Measurements from ENCODE around the gene CYP3A5. TPM values are rescaled to one million over a fixed set of nuclear protein-coding genes. Genes with fewer than 3 reads are reported as not detected.
"Not testable (repeated sequence)": the region's sequence is repeated elsewhere in the genome, so short reads cannot be mapped to it uniquely, and the experiment has no call there.

CYP3A5 gene
- total RNA-seq, 2 experiments from 2014 or later = not detected

DNA sequence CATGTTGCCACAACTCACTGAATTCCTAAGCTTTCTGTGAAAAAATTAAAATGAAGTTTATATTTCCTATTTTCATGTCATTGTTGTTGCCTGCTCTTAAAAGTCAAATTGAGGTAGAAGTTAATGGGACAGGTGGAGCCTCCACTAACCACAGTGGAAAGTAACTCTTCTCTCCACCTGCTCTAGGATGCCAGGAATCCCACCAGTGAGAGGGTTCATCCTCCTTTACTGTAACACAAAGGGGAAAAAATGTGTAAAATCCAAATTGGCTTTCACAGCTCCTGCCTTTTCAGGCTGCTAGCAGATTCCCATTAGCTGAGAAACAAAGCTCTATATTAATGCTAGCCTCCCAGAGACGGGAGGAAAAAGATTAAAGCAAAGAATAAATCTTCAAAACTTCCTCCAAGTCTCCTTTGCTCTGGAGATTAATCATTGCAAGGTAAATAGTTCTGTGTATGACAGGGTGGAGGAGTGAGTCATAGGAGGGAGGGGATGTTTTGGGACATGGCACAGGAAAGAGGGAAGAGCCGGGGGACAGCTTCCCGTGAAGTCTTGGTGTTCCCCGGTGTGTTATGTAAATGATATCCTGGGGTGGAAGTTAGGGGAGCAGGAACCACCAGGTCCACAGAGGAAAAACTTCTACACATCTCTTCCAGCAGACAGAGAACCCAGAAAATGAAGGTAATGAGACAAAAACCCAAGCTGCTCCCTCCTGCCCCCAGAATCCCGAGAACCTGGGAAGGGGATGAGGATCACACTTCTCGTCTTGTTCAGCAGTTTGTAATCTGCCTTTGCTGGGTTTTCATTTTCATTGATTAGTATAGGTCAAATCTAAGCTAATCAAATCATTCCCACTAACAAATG lies 19.3 kb upstream of the CYP3A5 start:
- POLR2A ChIA-PET; H3K4me1 Mint-ChIP-seq (ENCODE audit: low read depth): not testable (repeated sequence)

DNA sequence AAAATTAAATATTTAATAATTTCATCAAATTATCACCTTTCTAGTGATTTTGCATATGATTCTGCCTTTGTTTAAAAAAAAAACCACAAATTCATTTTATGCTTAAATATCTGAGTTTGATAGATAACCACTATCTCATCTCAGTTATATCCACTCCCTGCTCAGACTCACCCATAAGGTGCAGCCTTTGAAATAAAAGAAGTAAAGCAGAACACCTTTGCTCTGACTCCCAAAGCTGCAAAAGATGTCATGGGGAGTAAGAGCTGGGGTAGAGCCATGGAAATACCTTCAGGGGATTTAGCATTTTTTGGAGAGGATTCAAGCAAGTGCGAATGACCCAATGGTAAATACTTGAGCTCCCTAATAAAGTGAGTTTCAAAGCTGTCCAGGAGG lies 15.1 kb upstream of the CYP3A5 start:
- ChIA-PET CTCF (no interaction called here), POLR2A (no interaction called here)
- no peak for ATAC-seq
- Mint-ChIP-seq H3K27me3 (ENCODE audit: low read depth) (no peaks in the 10 kb centered on the region), H3K36me3 (ENCODE audit: low read depth) (peaks cover 2% of the 10 kb centered on the region), H3K9me3 (ENCODE audit: insufficient read depth) (no peaks in the 10 kb centered on the region), H3K4me1 (ENCODE audit: low read depth) (no peaks in the 10 kb centered on the region), H3K4me3 (no peak overlapping the region), H3K27ac (no peak overlapping the region)
- no peak for DNase-seq

More for the DNA sequence above, 19.3 kb upstream of the CYP3A5 start:
- ATAC-seq; H3K4me3 Mint-ChIP-seq; H3K9me3 Mint-ChIP-seq (ENCODE audit: insufficient read depth); CTCF ChIA-PET; H3K27ac Mint-ChIP-seq; H3K36me3 Mint-ChIP-seq (ENCODE audit: low read depth); DNase-seq; H3K27me3 Mint-ChIP-seq (ENCODE audit: low read depth): not testable (repeated sequence)

DNA sequence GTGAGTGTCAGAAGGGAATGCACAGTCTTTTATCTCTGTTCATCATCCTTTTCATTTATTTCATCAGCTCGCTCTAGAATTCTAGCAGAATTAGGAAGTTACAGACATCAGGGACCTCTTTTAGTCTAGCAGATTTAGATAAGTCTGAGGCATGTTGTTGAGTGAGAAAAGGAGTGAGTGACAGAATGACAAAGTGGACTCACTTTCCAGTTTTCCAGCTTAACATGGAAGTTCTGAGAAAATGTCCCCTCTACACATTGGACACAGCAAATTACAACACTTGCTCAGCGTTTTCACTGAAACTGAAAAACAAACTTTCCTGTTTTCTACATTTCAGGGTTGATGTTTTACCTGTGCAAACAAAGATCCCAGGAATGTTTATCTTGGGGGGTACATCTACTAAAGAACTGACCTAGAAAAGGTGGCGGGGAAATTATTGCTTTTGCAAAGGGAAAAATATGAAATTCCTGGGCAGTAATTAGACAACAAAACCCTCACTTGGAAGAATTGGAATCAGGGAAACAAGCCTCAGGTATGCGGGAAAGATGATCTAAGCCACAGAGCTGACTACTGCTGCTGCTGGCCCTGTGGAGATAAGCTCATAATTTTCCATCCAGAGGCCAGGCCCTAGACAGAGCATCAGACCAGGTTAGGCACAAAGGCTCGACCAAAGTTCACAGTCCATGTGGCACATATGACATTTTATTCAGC lies 14.6 kb upstream of the CYP3A5 start:
- no peak overlapping the region for H3K4me3 Mint-ChIP-seq
- H3K4me1 Mint-ChIP-seq (ENCODE audit: low read depth) = no peaks in the 10 kb centered on the region
- POLR2A ChIA-PET = no interaction called here
- peaks cover 2% of the 10 kb centered on the region for H3K36me3 Mint-ChIP-seq (ENCODE audit: low read depth)
- H3K27ac Mint-ChIP-seq = no peak overlapping the region
- ATAC-seq = no peak
- H3K27me3 Mint-ChIP-seq (ENCODE audit: low read depth) = no peaks in the 10 kb centered on the region
- CTCF ChIA-PET = interaction anchor here (1.5 kb wide), 1 partner anchor 11 kb away, joined by 3 read pairs; no protein-coding TSS in a partner anchor
- DNase-seq = no peak
- H3K9me3 Mint-ChIP-seq (ENCODE audit: insufficient read depth) = no peaks in the 10 kb centered on the region

DNA sequence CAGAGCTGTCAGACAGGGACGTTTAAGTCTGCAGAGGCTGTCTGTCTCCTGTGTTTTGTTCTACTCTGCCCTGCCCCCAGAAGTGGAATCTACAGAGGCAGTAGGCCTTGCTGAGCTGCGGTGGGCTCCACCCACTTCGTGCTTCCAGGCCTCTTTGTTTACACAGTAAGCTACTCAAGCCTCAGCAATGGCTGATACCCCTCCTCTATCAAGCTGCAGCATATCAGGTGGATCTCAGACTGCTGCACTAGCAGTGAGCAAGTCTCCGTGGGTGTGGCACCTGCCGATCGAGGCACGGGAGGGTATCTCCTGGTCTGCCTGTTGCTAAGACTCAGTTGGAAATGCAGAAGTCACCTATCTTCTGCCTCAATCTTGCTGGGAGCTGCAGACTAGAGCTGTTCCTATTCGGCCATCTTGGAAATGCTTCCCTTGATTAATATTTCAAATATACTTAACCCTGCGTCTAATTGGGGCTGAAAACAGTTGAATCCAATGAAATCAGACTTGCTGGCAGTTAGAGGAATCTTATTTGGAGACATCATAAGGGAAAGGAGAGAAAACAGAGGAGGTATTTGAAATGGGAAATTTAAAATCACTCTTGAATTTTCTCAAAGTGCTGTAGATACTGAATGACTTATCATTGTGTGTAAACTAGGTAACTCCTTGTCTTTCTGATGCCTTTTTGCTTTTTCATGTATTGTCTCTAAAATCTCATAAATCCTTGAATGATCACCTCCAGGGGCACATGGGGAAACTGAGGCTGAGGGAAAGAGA lies 13.8 kb upstream of the CYP3A5 start:
- Mint-ChIP-seq H3K36me3 (ENCODE audit: low read depth) (peaks cover 2% of the 10 kb centered on the region), H3K9me3 (ENCODE audit: insufficient read depth) (no peaks in the 10 kb centered on the region), H3K27ac (no peak overlapping the region), H3K4me1 (ENCODE audit: low read depth) (no peaks in the 10 kb centered on the region), H3K4me3 (no peak overlapping the region), H3K27me3 (ENCODE audit: low read depth) (no peaks in the 10 kb centered on the region)
- DNase-seq = no peak
- ChIA-PET CTCF (interaction anchor here (1.5 kb wide), 1 partner anchor 12 kb away, joined by 3 read pairs; no protein-coding TSS in a partner anchor), POLR2A (no interaction called here)
- no peak for ATAC-seq

DNA sequence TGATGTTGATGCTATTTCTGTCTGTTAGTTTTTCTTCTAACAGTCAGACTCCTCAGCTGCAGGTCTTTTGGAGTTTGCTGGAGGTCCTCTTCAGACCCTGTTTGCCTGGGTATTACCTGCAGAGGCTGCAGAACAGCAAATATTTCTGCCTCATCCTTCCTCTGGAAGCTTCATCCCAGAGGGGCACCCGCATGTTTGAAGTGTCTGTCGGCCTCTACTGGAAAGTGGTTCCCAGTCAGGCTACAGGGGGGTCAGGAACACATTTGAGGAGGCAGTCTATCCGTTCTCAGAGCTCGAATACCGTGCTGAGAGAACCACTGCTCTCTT lies 13.3 kb upstream of the CYP3A5 start:
- H3K27ac Mint-ChIP-seq = no peak overlapping the region
- CTCF ChIA-PET = interaction anchor here (1.5 kb wide), 1 partner anchor 12 kb away, joined by 3 read pairs; no protein-coding TSS in a partner anchor
- H3K36me3 Mint-ChIP-seq (ENCODE audit: low read depth) = peaks cover 2% of the 10 kb centered on the region
- ATAC-seq (no peak), DNase-seq (no peak)
- no peaks in the 10 kb centered on the region for H3K9me3 Mint-ChIP-seq (ENCODE audit: insufficient read depth)
- POLR2A ChIA-PET = no interaction called here
- H3K27me3 Mint-ChIP-seq (ENCODE audit: low read depth) = peaks cover 1% of the 10 kb centered on the region
- no peaks in the 10 kb centered on the region for H3K4me1 Mint-ChIP-seq (ENCODE audit: low read depth)
- H3K4me3 Mint-ChIP-seq = no peak overlapping the region

DNA sequence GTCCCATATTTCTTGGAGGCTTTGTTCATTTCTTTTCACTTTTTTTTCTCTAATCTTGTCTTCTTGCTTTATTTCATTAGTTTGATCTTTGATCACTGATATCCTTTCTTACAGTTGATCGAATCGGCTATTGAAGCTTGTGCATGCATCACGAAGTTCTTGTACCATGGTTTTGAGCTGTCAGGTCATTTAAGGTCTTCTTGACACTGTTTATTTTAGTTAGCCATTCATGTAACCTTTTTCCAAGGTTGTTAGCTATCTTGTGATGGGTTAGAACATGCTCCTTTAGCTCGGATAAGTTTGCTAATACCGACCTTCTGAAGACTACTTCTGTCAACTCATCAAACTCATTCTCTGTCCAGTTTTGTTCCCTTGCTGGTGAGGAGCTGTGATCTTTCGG lies 12.8 kb upstream of the CYP3A5 start:
- H3K27me3 Mint-ChIP-seq (ENCODE audit: low read depth); H3K9me3 Mint-ChIP-seq (ENCODE audit: insufficient read depth); CTCF ChIA-PET; ATAC-seq; H3K4me3 Mint-ChIP-seq; H3K27ac Mint-ChIP-seq; H3K36me3 Mint-ChIP-seq (ENCODE audit: low read depth); POLR2A ChIA-PET; DNase-seq; H3K4me1 Mint-ChIP-seq (ENCODE audit: low read depth): not testable (repeated sequence)

DNA sequence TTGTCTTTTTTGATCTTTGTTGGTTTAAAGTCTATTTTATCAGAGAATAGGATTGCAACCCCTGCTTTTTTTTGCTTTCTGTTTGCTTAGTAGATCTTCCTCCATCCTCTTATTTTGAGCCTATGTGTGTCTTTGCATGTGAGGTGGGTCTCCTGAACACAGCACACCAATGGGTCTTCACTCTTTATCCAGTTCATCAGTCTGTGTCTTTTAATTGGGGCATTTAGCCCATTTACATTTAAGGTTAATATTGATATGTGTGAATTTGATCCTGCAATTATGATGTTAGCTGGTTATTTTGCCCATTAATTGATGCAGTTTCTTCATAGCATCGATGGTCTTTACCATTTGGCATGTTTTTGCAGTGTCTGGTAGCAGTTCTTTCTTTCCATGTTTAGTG lies 11.9 kb upstream of the CYP3A5 start:
- CTCF ChIA-PET; H3K4me3 Mint-ChIP-seq; H3K9me3 Mint-ChIP-seq (ENCODE audit: insufficient read depth); H3K27me3 Mint-ChIP-seq (ENCODE audit: low read depth); H3K4me1 Mint-ChIP-seq (ENCODE audit: low read depth); ATAC-seq; POLR2A ChIA-PET; H3K36me3 Mint-ChIP-seq (ENCODE audit: low read depth); H3K27ac Mint-ChIP-seq; DNase-seq: not testable (repeated sequence)

DNA sequence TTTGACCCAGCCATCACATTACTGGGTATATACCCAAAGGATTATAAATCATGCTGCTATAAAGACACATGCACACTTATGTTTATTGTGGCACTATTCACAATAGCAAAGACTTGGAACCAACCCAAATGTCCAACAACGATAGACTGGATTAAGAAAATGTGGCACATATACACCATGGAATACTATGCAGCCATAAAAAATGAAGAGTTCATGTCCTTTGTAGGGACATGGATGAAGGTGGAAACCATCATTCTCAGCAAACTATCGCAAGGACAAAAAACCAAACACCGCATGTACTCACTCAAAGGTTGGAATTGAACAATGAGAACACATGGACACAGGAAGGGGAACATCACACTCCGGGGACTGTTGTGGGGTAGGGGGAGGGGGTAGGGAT lies 11.1 kb upstream of the CYP3A5 start:
- H3K4me3 Mint-ChIP-seq; H3K9me3 Mint-ChIP-seq (ENCODE audit: insufficient read depth); CTCF ChIA-PET; POLR2A ChIA-PET; H3K27me3 Mint-ChIP-seq (ENCODE audit: low read depth); ATAC-seq; H3K4me1 Mint-ChIP-seq (ENCODE audit: low read depth); DNase-seq; H3K27ac Mint-ChIP-seq; H3K36me3 Mint-ChIP-seq (ENCODE audit: low read depth): not testable (repeated sequence)

DNA sequence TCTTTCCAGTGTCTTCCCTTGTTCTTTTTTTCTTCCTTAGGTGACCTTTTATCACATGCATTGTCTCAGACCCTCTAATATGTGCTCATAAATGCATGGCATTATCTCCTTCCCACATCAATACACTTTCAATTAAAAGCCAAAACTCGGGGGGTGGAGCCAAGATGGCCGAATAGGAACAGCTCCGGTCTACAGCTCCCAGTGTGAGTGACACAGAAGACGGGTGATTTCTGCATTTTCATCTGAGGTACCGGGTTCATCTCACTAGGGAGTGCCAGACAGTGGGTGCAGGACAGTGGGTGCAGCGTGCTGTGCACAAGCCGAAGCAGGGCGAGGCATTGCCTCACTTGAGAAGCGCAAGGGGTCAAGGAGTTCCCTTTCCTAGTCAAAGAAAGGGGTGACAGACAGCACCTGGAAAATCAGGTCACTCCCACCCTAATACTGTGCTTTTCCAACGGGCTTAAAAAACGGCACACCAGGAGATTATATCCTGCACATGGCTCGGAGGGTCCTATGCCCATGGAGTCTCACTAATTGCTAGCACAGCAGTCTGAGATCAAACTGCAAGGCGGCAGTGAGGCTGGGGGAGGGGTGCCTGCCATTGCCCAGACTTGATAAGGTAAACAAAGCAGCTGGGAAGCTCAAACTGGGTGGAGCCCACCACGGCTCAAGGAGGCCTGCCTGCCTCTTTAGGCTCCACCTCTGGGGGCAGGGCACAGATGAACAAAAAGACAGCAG lies 6.2 kb upstream of the CYP3A5 start:
- ATAC-seq; H3K36me3 Mint-ChIP-seq (ENCODE audit: low read depth); H3K4me1 Mint-ChIP-seq (ENCODE audit: low read depth); H3K27me3 Mint-ChIP-seq (ENCODE audit: low read depth); DNase-seq; H3K4me3 Mint-ChIP-seq; CTCF ChIA-PET; H3K27ac Mint-ChIP-seq; POLR2A ChIA-PET: not testable (repeated sequence)
- H3K9me3 Mint-ChIP-seq (ENCODE audit: insufficient read depth) = peaks cover 10% of the 10 kb centered on the region

DNA sequence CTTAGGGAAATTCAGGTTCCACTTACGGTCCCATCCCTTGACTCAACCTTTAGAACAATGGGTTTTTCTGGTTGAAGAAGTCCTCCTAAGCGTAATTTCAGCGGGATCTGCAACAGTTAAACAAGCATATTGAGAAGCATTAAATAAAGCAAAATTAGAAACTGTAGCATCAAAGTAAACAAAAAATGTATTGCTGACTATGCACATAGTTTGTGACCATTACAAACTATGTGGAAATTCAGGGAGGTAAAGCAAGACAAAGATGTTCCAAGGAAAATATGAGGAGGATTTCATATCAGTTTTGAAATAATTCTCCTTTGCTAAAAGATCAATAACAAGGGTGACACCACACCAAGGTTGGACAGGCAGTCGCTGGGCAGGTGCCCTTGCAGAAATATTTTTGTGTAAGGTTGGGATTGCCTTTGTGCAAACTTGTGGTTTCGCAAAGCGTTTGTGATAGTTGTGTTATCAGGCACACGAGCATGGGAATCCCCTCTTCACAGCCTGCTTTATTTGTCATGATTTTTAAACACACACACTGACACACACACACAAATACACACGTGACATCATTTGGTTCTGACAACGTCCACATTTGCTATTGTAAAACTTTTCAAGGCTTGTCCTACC lies 5.4 kb upstream of the CYP3A5 start:
- Mint-ChIP-seq H3K36me3 (ENCODE audit: low read depth) (peaks cover 3% of the 10 kb centered on the region), H3K4me3 (no peak overlapping the region), H3K27ac (no peak overlapping the region), H3K4me1 (ENCODE audit: low read depth) (no peaks in the 10 kb centered on the region), H3K9me3 (ENCODE audit: insufficient read depth) (peaks cover 10% of the 10 kb centered on the region), H3K27me3 (ENCODE audit: low read depth) (peaks cover 2% of the 10 kb centered on the region)
- ChIA-PET POLR2A (no interaction called here), CTCF (no interaction called here)
- DNase-seq = no peak
- no peak for ATAC-seq

DNA sequence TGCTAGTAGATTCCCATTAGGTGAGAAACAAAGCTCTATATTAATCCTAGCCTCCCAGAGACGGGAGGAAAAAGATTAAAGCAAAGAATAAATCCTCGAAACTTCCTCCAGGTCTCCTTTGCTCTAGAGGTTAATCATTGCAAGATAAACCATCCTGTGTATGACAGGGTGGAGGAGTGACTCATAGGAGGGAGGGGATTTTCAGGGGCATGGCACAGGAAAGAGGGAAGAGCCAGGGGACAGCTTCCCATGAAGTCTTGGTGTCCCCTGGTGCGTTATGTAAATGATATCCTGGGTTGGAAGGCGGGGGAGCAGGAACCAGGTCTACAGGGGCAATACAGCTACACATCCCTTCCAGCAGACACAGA lies 780 bp downstream of the CYP3A5 start:
- Mint-ChIP-seq H3K36me3 (ENCODE audit: low read depth) (peaks cover 3% of the 10 kb centered on the region), H3K27me3 (ENCODE audit: low read depth) (no peaks in the 10 kb centered on the region), H3K9me3 (ENCODE audit: insufficient read depth) (peaks cover 10% of the 10 kb centered on the region), H3K27ac (no peak overlapping the region), H3K4me1 (ENCODE audit: low read depth) (peaks cover 10% of the 10 kb centered on the region), H3K4me3 (no peak overlapping the region)
- ChIA-PET POLR2A (no interaction called here), CTCF (no interaction called here)
- no peak for ATAC-seq
- no peak for DNase-seq
